A673 (cell line): ENCODE data around the gene TRPC4.

Experiments
- CTCF ChIP-seq: fragments of 300-800, 200-600 bp; sonication (generic); conservative IDR thresholded peaks from 2 replicates; pipeline ENCODE4 v1.5.1; 2017; ENCODE audit warnings: low read depth, mild to moderate bottlenecking, antibody characterized with exemption, low read length, moderate library complexity, mixed read lengths
- EZH2 ChIP-seq: fragments of 200-600 bp; sonication (generic); IDR thresholded peaks from 2 replicates; pipeline ENCODE4 v1.6.1; 2017; ENCODE audit warnings: borderline replicate concordance, low read depth, mild to moderate bottlenecking, mixed read lengths, antibody characterized with exemption, low read length; ENCODE audit not compliant: poor library complexity, severe bottlenecking

DNA sequence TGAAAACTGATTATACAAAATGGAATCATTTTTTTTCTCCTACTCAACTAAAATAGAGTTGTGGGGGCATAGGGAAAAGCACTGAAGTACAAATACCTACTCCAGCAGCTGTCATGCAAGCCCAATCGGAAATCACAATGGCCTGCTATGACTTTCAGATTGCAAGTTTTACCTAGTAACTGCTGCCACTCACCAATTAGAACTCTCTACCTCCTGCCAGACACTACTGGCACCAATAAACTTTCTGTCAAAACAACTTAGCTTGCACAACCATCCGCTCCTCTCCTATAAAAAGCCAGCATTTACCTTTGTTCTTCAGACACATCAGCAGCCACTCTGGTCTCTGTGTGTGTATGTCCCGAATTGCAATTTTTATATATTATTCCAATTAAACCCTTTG, 9.3 kb upstream of the TRPC4 start:
- no peak for TF ChIP-seq EZH2
- TF ChIP-seq CTCF, result no peak
